GM21529 (cell line): Measurements from ENCODE around the gene GNL3L.
A peak's percentile ranks its signal among the peaks of the same experiment; 100 is the strongest.
"Not testable (repeated sequence)": the region's sequence is repeated elsewhere in the genome, so short reads cannot be mapped to it uniquely, and the experiment has no call there.

Experiments
- ATAC-seq: cut with Tn5 transposase; IDR thresholded peaks from one replicate; pipeline ENCODE4 v1.9.1; 2021; ENCODE audit not compliant: unreplicated experiment

Gene GNL3L, protein sequence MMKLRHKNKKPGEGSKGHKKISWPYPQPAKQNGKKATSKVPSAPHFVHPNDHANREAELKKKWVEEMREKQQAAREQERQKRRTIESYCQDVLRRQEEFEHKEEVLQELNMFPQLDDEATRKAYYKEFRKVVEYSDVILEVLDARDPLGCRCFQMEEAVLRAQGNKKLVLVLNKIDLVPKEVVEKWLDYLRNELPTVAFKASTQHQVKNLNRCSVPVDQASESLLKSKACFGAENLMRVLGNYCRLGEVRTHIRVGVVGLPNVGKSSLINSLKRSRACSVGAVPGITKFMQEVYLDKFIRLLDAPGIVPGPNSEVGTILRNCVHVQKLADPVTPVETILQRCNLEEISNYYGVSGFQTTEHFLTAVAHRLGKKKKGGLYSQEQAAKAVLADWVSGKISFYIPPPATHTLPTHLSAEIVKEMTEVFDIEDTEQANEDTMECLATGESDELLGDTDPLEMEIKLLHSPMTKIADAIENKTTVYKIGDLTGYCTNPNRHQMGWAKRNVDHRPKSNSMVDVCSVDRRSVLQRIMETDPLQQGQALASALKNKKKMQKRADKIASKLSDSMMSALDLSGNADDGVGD

DNA sequence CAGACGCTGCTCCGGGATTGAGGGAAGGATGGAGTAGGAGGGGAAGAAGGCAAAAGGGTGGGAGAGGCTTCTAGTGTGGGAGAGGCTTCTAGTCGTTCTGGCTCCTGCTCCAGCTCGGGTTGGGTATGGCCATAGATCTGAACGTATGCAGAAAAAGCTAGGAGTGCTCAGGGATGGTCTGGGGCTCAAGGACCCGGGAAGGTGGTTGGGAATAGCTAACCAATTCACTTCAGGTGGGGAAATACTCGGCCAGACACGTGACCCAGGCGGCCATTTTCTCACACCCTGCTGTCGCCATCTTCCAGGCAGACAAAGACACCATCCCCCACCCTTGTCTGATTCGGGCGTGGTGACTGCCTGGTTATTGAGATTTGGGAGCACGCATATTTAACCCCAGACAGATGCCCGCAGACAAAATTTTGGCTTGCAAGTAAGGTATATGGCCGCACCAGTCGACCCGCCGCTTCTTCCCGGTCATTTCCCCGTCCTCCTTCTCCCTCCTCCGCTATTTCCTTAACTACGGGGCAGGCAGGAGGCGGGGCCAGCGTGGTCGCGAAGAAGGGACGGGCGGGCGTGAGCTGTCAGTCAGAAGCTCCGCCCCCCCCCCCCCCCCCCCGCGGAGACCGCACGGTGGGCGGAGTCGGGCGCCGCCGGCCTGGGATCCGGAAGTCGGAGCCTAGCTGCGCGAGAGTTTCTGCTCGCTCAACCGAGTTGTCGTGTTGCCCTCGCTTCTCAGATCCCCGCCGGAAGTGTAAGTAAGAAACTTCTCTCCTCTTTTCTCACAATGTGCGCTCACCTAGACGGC is at the start of gene GNL3L:
TSS of gene GNL3L (plus strand) at position 668 of the 805 bp plus-strand sequence. CDS start 2,348 bp downstream, outside the sequence.
- peak; percentile 87 for ATAC-seq

DNA sequence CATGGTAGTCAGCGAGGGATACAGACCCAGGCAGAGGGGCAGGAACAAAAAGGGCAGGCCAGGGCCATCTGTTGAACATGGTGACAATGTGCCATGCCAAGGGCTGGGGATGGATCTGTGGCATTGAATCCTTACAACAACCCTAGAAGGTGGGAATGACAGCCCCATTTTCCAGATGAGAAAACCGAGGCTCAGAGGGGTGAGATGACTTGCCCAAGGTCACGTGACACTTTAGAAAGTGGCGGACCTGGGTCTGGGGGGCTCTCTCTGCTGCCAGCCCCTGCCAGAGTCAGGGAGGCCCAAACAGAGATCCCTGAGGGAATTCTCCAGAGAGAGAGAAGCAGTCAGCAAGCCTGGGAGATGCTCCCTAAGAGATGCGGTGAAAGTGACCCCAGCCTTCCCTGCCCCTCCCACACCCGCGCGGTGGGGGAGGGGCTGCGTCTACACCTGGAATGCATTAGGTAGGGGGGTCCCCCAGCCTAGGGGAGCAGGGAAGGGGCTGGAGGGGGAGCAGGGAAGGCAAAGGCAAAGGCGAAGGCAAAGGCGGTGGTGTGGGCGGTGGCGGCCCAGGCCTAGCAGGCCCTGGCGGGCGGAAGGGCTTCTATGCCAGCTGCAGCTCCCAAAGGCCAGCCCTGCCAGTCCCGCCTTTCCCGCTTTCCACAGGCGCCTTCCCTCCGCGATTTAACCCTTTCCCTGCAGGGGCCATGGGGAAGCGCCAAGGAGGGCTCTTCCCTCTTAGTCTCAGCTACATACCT is 47.0 kb upstream of the GNL3L start:
- no peak for ATAC-seq

DNA sequence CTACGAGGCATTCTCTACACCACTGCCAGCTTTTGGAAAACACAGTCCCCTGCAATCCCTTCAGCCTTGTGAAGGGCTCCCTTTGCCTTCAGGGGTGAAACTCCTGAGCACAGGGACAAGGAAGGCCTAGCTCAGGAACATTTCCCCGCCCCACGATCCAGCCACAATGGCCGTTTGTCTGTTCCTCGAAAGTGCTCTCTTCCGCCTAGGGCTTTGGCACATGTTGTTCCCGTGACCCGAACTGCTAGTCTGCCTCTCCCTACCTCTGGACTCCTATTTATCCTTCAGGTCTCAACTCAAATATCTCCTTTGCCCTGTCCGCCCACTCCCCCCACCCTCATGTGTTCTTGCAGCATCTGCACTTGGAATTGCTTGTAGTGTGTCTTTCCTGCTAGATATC is 46.1 kb upstream of the GNL3L start:
- no peak for ATAC-seq

DNA sequence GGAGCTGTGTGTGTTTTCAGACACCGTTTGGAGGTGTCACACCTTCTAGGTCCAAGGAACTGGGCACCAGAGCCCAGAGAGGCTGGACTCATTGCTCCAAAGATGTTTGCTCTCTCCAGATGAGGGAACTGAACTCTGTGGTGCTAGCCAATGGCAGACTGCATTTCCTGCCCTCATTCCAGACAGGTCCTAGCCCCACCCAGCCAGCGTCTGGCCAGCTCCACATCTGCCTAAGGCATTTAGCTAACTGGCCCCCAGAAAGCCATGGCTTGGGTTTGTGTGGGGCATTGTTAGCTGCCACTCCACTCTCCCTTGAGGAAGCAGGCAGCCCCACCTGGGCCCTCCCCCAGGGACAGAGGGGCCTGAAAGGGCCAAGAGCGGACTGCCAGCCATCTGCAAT is 45.4 kb upstream of the GNL3L start:
- no peak for ATAC-seq

DNA sequence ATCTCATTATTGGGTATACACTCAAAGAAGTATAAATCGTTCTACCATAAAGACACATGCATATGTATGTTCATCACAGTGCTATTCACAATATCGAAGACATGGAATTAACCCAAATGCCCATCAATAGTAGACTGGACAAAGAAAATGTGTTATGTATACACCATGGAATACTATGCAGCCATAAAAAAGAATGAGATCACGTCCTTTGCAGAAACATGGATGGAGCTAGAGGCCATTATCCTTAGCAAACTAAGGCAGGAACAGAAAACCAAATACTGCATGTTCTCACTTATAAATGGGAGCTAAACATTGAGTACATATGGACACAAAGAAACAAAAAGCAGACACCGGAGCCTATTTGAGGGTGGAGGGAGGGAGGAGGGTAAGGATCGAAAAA is 40.2 kb upstream of the GNL3L start:
- ATAC-seq = not testable (repeated sequence)

DNA sequence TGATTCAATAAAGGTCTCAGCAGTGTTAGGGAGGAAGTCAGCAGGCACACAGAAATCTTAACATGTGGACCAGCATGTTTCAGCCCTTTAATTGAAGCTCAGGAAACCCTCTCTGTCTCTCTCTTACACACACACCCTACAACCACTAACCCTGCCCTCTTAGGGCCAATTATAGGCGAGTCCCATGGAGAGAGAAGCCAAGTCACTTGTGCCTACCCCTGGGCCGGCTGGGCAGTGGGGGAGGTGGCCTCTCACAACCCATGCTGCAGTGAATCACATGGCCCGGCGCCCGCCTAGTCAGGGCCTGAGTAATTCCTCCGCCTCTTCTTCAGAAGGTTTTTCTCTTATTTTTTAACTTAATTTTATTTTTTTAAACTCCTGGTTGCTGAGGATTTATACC is 37.7 kb upstream of the GNL3L start:
- no peak for ATAC-seq

DNA sequence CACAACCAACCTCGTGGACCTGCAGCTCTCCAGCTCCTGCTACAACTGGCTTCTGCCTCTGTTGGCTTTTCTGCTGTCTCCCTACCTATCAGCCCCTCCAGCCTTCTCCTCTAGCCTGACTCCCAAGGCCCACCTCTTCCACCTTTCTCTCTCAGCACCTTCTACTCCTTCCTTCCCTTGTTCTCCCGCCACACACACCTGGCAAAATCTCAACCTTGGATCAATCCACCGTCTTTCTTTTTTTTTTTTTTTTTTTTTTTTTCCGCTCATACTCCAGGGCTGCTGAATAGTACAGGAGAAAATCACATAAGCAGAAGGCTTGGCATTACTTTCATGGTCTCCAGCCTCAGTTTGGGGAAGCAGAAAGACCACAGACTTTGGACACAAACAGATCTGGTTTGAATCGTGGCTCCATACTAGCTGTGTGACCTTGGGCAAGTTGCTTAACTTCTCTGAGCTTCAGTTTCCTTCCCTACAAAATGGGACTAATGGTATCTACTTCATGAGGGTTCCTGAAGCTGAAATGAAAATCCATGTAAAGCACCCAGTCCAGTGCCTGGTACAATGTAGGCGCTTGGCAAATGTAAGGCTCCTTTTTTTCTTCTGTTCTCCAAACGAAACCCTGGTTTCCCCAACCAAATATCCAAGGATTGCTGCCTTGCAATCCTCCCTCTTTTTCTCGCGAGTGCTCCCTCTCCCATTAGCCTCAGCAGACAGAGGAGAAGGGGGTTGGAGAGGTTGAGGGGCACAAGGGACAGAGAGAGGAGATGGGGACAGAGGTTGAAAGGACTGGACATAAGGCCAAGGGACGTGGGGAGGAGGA is 35.6 kb upstream of the GNL3L start:
- no peak for ATAC-seq

DNA sequence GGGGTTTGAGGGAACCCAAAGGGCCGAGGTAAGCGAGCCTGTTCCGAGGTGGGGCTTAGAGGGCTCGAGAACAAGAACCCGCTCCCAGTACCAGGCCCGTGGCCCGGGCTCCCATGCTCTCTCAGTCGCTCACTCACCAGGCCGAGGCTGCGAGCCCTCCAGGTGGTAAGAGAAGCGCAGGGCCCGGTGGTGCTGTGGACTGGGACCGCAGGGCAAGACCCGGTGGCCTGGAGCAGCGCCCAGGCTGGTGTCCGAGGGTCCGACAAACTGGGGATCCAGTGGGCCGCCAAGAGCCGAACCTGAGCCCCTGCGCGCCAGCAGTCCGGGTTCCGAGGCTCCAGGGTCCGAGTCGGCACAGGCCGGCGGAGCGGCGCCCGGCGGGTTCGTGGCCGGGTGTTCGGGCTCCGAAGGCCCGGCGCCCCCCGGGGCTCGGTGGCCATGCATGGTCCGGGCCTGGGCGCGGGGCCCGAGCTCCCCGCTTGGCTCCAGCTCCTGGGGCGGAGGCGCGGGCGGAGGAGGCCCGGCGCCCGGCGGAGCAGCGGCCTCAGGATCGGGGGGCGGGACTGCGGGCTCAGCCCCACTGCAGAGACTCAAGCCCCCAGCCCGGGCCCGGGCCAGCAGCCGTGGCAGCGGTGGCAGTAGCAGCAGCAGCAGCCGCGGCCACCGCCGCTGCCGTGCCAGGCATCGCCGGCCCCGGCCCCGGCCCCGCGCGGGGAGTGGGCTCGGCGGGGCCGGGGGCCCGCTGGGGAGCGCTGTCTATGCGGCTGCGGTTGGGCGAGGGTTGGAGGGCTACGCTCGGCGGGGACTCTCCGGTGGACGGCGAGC is 34.8 kb upstream of the GNL3L start:
- ATAC-seq = no peak

DNA sequence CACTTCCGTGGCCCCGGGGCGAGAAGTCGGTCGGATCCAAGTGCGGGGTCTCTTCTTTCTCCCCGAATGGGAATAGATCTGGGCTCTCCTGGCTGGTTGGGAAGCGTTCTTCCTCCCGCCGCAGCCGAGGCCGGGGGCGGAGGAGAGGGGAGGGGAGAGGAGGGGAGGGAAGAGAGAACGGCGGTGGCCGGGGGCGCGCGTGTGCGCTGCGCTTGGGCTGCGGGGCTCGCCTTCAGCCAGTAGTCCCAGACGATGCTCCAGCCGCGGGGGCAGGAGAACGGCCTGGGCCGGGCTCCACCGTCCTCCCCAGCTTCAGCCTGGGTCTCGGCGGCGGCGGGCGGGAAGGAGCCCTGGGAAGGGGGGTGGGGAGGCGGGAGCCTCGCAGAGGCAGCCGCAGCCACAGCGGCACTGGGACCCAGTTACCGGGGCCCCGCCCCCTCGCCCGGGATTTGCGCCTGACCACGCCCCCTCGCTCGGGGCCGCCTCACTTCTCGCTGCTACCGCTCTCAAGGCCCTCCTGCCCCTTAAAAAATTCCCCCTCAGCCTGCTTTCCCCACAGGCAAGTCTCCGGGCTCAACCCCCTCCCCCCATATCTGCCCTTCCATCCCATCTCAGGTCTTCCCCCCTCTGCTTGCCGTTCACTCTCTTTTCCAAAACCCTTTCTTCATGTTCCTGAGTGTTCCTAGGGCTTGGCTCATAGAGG is 34.1 kb upstream of the GNL3L start, which contains the start of gene FGD1:
TSS of gene FGD1 (minus strand) at position 421 of the 703 bp plus-strand sequence. CDS start 802 bp downstream, outside the sequence.
- ATAC-seq = no peak

DNA sequence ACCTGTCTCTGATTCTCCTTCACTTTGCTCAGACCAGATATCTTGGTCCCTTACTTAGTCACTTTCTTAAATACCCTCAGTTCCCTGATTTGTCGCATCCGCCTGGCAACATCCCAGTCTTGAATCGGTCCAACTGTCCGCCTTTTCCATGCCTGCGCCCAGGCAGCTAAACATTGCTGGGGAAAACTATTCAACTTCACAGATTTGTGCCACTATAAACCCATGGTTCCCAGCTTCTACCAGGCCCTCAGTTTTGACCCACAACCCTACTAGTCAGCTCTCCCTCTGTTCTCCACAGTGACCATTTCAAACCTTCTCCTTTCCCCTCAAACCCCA is 33.5 kb upstream of the GNL3L start:
- no peak for ATAC-seq

DNA sequence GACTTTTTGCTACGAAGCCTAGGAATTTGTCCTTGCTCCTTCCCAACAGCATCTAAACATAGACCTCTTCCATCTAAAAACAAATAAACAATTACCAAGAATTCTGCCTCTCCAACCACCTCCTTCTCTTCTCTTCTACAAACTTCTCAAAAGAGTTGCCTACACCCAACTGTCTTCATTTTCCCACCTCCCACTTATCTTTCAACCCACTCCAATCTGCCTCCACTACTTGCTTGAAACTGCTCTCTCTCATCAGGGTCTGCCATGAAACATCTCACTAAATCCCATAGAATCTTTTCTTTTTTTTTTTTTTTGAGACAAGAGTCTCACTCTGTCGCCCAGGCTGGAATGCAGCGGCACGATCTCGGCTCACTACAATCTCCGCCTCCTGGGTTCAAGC is 33.1 kb upstream of the GNL3L start:
- no peak for ATAC-seq

DNA sequence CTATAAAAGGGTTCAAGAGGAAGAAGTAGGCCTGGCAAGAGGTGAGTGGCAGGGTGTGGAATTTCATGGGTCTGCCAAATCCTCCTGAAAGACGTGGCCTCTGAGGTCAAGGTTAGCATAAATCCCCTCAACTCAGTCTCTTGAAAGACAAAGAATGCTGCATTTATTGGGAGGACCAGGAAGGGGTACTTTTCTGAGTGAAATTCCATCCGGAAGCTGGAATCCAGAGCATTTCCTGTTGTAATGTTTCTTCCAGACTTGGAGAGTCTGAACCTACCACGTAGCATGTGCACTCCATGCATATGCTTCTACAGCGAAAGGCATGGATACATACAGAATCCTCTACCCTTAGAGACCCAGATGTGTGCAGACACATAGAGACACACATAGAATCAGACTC is 20.6 kb upstream of the GNL3L start:
- ATAC-seq = no peak

DNA sequence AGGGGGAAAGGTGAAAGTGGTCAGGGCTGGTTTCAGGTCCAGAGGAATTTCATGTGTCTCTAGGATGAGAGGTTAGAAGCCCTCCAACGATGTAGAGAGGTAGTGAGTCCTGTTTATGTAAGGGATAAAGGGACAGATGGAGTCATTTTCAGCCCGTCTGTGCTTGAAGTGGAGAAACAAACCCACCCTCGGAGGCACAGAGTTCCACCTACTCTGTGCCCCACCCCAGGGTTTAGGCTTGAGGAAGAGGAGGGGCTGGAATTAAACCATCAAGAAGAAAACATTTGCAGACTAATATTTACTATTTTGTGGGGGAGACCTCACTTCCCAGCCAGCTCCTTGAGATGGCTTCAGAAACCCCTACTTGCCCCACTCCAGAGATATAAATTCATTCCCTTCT is 868 bp upstream of the GNL3L start:
- ATAC-seq = no peak

DNA sequence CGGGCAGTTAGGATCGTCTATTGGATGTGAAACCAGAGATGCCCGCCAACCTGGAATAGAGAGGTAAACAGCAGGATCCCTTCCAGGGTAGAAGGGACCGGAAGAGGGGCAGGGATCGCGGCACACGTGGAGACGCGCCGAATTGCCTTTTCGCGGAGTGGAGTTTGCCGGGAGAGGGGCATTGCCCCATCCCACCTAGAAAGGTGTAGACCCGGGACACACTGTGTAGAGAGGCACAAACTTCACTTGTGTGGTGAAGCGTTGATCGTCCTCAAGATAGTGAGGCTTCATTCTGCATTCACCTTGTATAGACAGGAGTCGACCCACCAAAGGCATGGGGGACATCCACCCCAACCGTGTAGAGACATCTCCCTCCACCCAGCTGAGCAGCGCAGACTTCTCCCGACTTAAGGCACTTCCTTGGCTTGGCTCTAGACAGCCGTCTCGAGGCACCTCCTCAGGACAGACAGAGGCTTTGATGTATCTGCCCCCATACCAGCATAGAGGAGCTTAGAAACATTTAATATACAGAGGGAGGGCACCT is 410 bp downstream of the GNL3L start:
- ATAC-seq = peak; percentile 10

DNA sequence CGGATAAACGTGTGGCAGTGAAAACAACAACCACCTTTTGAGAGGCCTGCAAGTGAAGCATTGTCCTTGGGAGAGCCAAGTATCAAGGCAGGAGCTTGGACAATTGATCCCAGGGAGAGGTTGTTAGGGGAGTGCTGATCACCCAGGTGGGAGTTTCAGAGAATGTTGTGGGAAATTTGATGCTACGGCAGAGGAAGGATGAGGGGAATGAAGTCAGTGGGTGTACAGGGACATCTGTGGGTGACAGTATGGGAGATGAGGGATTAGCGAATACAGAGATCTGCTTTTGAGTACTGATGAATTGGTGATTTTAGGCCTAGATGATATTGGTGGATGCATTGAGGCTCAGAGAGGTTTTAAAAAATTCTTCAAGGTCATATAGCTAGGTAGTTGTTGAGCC is 4.3 kb downstream of the GNL3L start:
- ATAC-seq = no peak

DNA sequence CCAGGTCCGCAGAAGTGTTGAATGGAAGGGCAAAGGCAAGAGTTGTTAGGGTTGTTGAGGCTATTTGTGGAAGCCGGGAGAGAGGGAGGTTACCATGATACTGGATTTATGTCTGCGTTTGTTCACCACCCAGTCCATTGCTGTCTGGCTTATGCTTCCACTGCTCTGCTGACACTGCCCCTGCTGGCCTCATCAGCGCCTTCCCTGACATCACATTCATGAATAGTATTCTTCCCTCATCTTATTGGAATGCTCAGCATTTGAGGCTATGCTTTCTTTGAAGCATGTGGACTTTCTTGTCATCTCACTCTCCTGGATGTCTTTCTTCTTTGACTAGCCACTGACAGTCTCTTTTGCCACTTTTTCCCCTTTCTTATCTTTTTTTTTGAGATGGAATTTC is 10.3 kb downstream of the GNL3L start:
- ATAC-seq = no peak

DNA sequence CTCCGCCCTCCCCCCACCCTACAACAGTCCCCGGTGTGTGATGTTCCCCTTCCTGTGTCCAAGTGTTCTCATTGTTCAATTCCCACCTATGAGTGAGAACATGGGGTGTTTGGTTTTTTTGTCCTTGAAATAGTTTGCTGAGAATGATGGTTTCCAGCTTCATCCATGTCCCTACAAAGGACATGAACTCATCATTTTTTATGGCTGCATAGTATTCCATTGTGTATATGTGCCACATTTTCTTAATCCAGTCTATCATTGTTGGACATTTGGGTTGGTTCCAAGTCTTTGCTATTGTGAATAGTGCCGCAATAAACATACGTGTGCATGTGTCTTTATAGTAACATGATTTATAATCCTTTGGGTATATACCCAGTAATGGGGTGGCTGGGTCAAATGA is 12.2 kb downstream of the GNL3L start:
- ATAC-seq = not testable (repeated sequence)

DNA sequence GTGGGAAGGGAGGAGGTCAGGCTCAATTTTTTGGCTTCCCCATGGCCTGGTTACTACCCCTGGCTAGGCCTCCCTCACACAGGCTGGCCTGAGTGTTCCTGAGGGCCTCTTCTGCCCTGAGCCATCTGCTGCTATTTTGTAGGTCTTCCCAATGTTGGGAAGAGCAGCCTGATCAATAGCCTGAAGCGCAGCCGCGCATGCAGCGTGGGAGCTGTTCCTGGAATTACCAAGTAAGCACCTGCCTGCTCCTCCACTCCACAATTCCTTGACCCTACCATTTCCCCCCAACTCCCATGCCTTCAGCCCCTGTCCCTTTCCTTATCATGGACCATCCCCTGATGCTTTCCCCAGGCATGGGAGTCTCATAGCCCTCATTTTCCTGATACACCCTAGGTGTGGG is 20.8 kb downstream of the GNL3L start:
- no peak for ATAC-seq

DNA sequence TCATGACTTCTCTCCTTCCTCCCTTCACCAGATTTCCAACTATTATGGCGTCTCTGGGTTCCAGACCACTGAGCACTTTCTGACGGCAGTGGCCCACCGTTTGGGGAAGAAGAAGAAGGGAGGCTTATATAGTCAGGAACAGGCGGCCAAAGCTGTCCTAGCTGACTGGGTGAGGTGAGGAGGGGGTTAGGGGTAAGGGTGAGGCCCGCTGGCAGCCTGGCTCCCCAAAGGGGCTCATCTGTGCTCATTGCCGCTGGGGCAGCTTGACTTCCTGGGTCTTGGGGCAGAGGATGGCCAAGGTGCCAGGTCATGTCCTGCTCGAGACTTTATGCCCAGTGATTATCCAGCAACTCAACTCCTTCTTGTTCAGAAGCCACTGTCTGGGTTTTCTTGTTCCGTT is 21.8 kb downstream of the GNL3L start:
- ATAC-seq = no peak
